NOMO-1 treated with dmso at 0.1 percent for 144 hours (cell line): ENCODE measurements around the gene PEPD.

Experiments used
- DNase-seq: peaks from one replicate; lab custom pipeline; 2025; ENCODE audit not compliant: unreplicated experiment; lab: John Stamatoyannopoulos, UW

PEPD gene

GRCh38 chr19:33387351-33388230, 134.0 kb downstream of the PEPD start:
- no peak for DNase-seq

GRCh38 chr19:33386361-33386858, 135.2 kb downstream of the PEPD start:
- no peak for DNase-seq

GRCh38 chr19:33385956-33386355, 135.6 kb downstream of the PEPD start:
- no peak for DNase-seq

- no peak for DNase-seq
Observed at GRCh38 chr19:33384983-33385382, 136.6 kb downstream of the PEPD start.

GRCh38 chr19:33383720-33384292, 137.8 kb downstream of the PEPD start:
- DNase-seq, result no peak

- DNase-seq, result no peak
Observed at GRCh38 chr19:33382982-33383381, 138.6 kb downstream of the PEPD start.

GRCh38 chr19:33382006-33382405, 139.6 kb downstream of the PEPD start:
- no peak for DNase-seq

GRCh38 chr19:33381101-33381500, 140.5 kb downstream of the PEPD start:
- no peak for DNase-seq

GRCh38 chr19:33379151-33379829, 142.3 kb downstream of the PEPD start:
- DNase-seq, result no peak

- DNase-seq, result no peak
Observed at GRCh38 chr19:33377586-33378475, 143.8 kb downstream of the PEPD start.

- DNase-seq, result no peak
Observed at GRCh38 chr19:33376941-33377557, 144.5 kb downstream of the PEPD start.

- no peak for DNase-seq
Observed at GRCh38 chr19:33376423-33376822, 145.2 kb downstream of the PEPD start.

- DNase-seq, result no peak
Observed at GRCh38 chr19:33375837-33376159, 145.8 kb downstream of the PEPD start.

GRCh38 chr19:33375156-33375836, 146.3 kb downstream of the PEPD start:
- DNase-seq, result no peak

GRCh38 chr19:33374236-33374714, 147.3 kb downstream of the PEPD start:
- peak; percentile 41 for DNase-seq

- DNase-seq, result peak; percentile 90
Observed at GRCh38 chr19:33373453-33374235, 147.9 kb downstream of the PEPD start, which contains the start of gene CEBPG. Gene CEBPG, plus strand, starts transcription at chr19:33373709. Its CDS starts 5,531 bp downstream, at chr19:33379240.

- DNase-seq, result no peak
Observed at GRCh38 chr19:33370783-33371182, 150.8 kb downstream of the PEPD start.

GRCh38 chr19:33368074-33368864, 153.3 kb downstream of the PEPD start:
- no peak for DNase-seq
